Activated naive CD4-positive, alpha-beta T cell treated with anti-CD3 and anti-CD28 coated beads, Interleukin-2, amount 50 U/mL, for 24 hours (primary cell): ENCODE data around the gene ST8SIA1.
A peak's percentile ranks its signal among the peaks of the same experiment; 100 is the strongest.

Experiments used
- H3K27ac Mint-ChIP-seq: one replicate; pipeline ENCODE4 v1.8.0; 2021; ENCODE audit warnings: mild to moderate bottlenecking, mixed read lengths
- H3K27me3 Mint-ChIP-seq: one replicate; pipeline ENCODE4 v1.8.0; 2021; ENCODE audit warnings: mixed read lengths
- H3K36me3 Mint-ChIP-seq: one replicate; pipeline ENCODE4 v1.8.0; 2021; ENCODE audit warnings: mixed read lengths
- H3K4me1 Mint-ChIP-seq: one replicate; pipeline ENCODE4 v1.8.0; 2021; ENCODE audit warnings: mixed read lengths
- H3K4me3 Mint-ChIP-seq: one replicate; pipeline ENCODE4 v1.8.0; 2021; ENCODE audit warnings: mild to moderate bottlenecking, mixed read lengths
- H3K9me3 Mint-ChIP-seq: one replicate; pipeline ENCODE4 v1.8.0; 2021; ENCODE audit warnings: mixed read lengths

ST8SIA1 gene

DNA sequence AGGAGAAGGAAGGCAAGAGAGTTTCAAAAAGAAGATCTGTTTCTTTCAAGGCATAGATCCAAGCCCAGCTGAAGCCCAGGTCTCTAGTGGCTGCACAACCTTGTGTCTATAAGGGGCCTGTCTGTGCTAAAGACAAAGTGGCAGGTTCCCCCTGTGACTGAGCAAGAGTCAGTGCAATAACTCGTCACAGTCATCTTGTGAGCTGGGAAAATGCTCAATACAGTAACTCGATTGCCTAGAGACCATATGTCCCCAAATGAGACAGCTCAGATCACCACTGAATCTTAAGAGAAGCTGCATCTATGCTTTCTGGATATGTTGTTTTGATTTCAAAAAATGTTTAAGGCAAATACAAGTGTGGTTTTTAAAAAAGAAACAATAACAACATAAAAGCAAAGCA is 24.2 kb downstream of the ST8SIA1 start:
- Mint-ChIP-seq H3K9me3 (no peaks in the 10 kb centered on the region), H3K4me1 (no peaks in the 10 kb centered on the region)

DNA sequence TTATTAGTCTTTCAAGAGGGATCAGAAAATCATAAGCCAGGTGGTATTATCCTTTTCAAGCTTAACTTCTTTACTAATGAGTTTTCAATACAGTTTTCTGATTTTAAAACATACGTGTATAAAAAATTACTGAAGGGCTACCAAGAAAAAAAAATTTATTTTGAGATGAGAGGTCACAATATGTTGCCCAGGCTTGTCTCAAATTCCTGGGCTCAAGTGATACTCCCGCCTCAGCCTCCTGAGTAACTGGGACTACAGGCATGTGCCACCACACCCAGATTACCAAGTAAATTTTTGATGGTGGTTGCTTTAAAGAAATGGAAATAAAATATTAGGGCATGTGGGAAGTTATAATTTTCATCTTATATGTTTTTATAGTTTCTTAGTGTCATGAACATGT is 26.7 kb downstream of the ST8SIA1 start:
- H3K36me3 Mint-ChIP-seq: peaks cover 1% of the 10 kb centered on the region
- H3K27me3 Mint-ChIP-seq: no peaks in the 10 kb centered on the region
- H3K27ac Mint-ChIP-seq: no peak overlapping the region
- no peaks in the 10 kb centered on the region for H3K9me3 Mint-ChIP-seq
- no peaks in the 10 kb centered on the region for H3K4me1 Mint-ChIP-seq
- H3K4me3 Mint-ChIP-seq: no peak overlapping the region

More for the DNA sequence above, 24.2 kb downstream of the ST8SIA1 start:
- H3K4me3 Mint-ChIP-seq: no peak overlapping the region
- no peak overlapping the region for H3K27ac Mint-ChIP-seq
- H3K36me3 Mint-ChIP-seq: peaks cover 1% of the 10 kb centered on the region
- peaks cover 1% of the 10 kb centered on the region for H3K27me3 Mint-ChIP-seq

- Mint-ChIP-seq H3K4me1 (no peaks in the 10 kb centered on the region), H3K9me3 (peaks cover 5% of the 10 kb centered on the region), H3K27me3 (no peaks in the 10 kb centered on the region), H3K4me3 (no peak overlapping the region), H3K27ac (no peak overlapping the region), H3K36me3 (peaks cover 3% of the 10 kb centered on the region)
Observed at GRCh38 chr12:22306311-22306710, 28.2 kb downstream of the ST8SIA1 start.

GRCh38 chr12:22304341-22304740 is 30.2 kb downstream of the ST8SIA1 start:
- H3K4me1 Mint-ChIP-seq: no peaks in the 10 kb centered on the region
- no peak overlapping the region for H3K27ac Mint-ChIP-seq
- no peaks in the 10 kb centered on the region for H3K27me3 Mint-ChIP-seq
- peaks cover 5% of the 10 kb centered on the region for H3K9me3 Mint-ChIP-seq
- H3K36me3 Mint-ChIP-seq: peaks cover 3% of the 10 kb centered on the region
- no peak overlapping the region for H3K4me3 Mint-ChIP-seq

- H3K27me3 Mint-ChIP-seq: no peaks in the 10 kb centered on the region
- no peak overlapping the region for H3K27ac Mint-ChIP-seq
- H3K36me3 Mint-ChIP-seq: peaks cover 5% of the 10 kb centered on the region
- no peak overlapping the region for H3K4me3 Mint-ChIP-seq
- no peaks in the 10 kb centered on the region for H3K4me1 Mint-ChIP-seq
- peaks cover 5% of the 10 kb centered on the region for H3K9me3 Mint-ChIP-seq
Observed at GRCh38 chr12:22299294-22299912, 35.1 kb downstream of the ST8SIA1 start.

- Mint-ChIP-seq H3K4me1 (peaks cover 23% of the 10 kb centered on the region), H3K4me3 (no peak overlapping the region), H3K9me3 (no peaks in the 10 kb centered on the region), H3K27me3 (no peaks in the 10 kb centered on the region), H3K36me3 (no peaks in the 10 kb centered on the region), H3K27ac (no peak overlapping the region)
Observed at GRCh38 chr12:22289250-22289649, 45.3 kb downstream of the ST8SIA1 start.

GRCh38 chr12:22287776-22288621 is 46.5 kb downstream of the ST8SIA1 start:
- no peak overlapping the region for H3K27ac Mint-ChIP-seq

DNA sequence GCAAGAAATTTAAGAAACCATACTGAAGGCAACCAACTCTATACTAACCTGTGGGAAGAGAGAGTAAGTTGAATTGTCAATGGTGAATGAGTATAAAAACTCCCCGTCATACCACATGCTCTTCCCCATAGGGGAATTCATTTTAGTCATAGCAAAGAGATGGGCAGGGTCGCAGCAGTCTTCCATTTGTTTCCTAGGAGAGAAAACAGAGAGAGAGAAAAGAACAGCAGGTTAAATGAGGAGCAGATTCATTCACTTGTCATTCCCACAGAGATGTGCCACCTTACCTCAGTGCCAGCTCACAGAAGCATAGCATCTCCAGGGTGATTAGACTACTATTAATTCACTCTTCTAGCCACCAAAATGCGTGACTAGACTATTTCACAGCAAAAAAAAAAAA is 47.4 kb downstream of the ST8SIA1 start:
- no peak overlapping the region for H3K27ac Mint-ChIP-seq

More at GRCh38 chr12:22287776-22288621, 46.5 kb downstream of the ST8SIA1 start:
- Mint-ChIP-seq H3K36me3 (no peaks in the 10 kb centered on the region), H3K4me1 (peaks cover 23% of the 10 kb centered on the region), H3K4me3 (peak overlapping the region; percentile 39), H3K27me3 (no peaks in the 10 kb centered on the region), H3K9me3 (no peaks in the 10 kb centered on the region)

DNA sequence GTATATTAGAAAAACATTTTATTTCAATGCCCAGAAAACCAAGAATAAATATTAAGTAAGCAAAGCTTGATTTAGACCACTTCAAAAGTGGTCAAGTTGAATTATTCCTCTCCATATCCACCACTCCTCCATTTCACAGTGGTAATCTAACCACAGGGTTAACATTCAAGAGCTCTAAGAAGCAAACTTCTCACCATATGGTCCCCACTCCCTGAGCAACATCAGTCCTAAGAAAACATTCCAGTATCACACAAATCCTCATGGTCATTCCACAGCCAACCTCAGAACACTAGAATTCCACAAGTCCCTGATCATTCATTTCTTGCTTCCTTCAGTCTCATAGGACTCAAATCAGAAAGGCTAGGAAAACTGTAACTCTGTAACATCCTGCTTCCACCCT is 47.9 kb downstream of the ST8SIA1 start:
- no peaks in the 10 kb centered on the region for H3K9me3 Mint-ChIP-seq
- no peaks in the 10 kb centered on the region for H3K27me3 Mint-ChIP-seq
- H3K27ac Mint-ChIP-seq: peak overlapping the region; percentile 6
- H3K4me3 Mint-ChIP-seq: no peak overlapping the region
- peaks cover 23% of the 10 kb centered on the region for H3K4me1 Mint-ChIP-seq
- no peaks in the 10 kb centered on the region for H3K36me3 Mint-ChIP-seq

More for the DNA sequence above, 47.4 kb downstream of the ST8SIA1 start:
- Mint-ChIP-seq H3K4me3 (no peak overlapping the region), H3K4me1 (peaks cover 23% of the 10 kb centered on the region), H3K36me3 (no peaks in the 10 kb centered on the region), H3K27me3 (no peaks in the 10 kb centered on the region), H3K9me3 (no peaks in the 10 kb centered on the region)

GRCh38 chr12:22285846-22286245 is 48.7 kb downstream of the ST8SIA1 start:
- H3K9me3 Mint-ChIP-seq: no peaks in the 10 kb centered on the region
- peaks cover 23% of the 10 kb centered on the region for H3K4me1 Mint-ChIP-seq
- no peak overlapping the region for H3K27ac Mint-ChIP-seq
- no peak overlapping the region for H3K4me3 Mint-ChIP-seq
- H3K36me3 Mint-ChIP-seq: no peaks in the 10 kb centered on the region
- H3K27me3 Mint-ChIP-seq: no peaks in the 10 kb centered on the region

GRCh38 chr12:22284871-22285270 is 49.6 kb downstream of the ST8SIA1 start:
- Mint-ChIP-seq H3K4me3 (no peak overlapping the region), H3K27ac (no peak overlapping the region), H3K36me3 (no peaks in the 10 kb centered on the region), H3K4me1 (peaks cover 23% of the 10 kb centered on the region), H3K9me3 (no peaks in the 10 kb centered on the region), H3K27me3 (no peaks in the 10 kb centered on the region)

DNA sequence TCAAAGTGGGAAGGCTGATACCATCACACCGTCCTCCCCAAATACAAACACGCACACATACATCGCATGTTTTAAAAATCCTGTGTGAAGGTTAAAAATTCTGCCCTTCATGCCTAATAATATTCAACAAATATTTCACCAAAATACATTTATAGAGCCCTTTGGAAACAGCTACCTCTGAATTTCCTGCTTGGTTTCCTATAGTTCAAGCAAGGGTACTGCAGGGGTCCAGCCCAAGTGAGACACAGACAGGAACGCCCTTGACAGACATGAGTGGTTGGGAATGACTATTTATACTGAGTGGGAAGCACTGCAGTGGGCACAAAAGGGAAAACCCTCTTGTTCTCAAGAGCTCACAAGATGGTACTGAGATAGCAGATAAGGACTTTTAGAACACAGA is 51.0 kb downstream of the ST8SIA1 start:
- no peak overlapping the region for H3K4me3 Mint-ChIP-seq
- no peaks in the 10 kb centered on the region for H3K36me3 Mint-ChIP-seq
- H3K9me3 Mint-ChIP-seq: no peaks in the 10 kb centered on the region
- peaks cover 19% of the 10 kb centered on the region for H3K4me1 Mint-ChIP-seq
- no peak overlapping the region for H3K27ac Mint-ChIP-seq
- no peaks in the 10 kb centered on the region for H3K27me3 Mint-ChIP-seq

GRCh38 chr12:22283006-22283506 is 51.5 kb downstream of the ST8SIA1 start:
- Mint-ChIP-seq H3K9me3 (no peaks in the 10 kb centered on the region), H3K36me3 (no peaks in the 10 kb centered on the region), H3K27me3 (no peaks in the 10 kb centered on the region), H3K27ac (no peak overlapping the region), H3K4me3 (no peak overlapping the region), H3K4me1 (peaks cover 14% of the 10 kb centered on the region)

DNA sequence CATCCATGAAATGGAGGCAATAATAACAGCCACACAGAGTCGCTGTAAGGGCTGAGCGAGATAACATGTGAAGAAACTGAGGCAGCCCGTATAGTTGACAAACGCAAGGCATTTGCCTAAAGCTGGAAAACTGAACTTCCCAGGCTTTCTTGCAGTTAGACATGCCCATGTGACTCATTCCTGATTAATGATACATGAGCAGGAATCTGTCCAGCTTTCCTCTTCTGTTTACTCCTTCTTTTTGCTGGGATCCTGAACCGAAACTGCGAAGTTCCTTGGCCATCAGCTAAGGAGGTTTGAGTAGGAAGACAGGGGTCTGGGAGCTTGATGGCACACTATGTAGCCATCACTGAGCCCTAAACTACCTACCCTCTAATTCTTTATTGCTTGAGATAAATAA is 52.2 kb downstream of the ST8SIA1 start:
- H3K9me3 Mint-ChIP-seq: no peaks in the 10 kb centered on the region
- H3K36me3 Mint-ChIP-seq: no peaks in the 10 kb centered on the region
- no peak overlapping the region for H3K27ac Mint-ChIP-seq
- H3K4me1 Mint-ChIP-seq: peaks cover 7% of the 10 kb centered on the region
- no peak overlapping the region for H3K4me3 Mint-ChIP-seq
- H3K27me3 Mint-ChIP-seq: no peaks in the 10 kb centered on the region

GRCh38 chr12:22276867-22277266 is 57.6 kb downstream of the ST8SIA1 start:
- H3K36me3 Mint-ChIP-seq: no peaks in the 10 kb centered on the region
- H3K27me3 Mint-ChIP-seq: peaks cover 1% of the 10 kb centered on the region
- no peaks in the 10 kb centered on the region for H3K9me3 Mint-ChIP-seq
- no peak overlapping the region for H3K27ac Mint-ChIP-seq
- H3K4me1 Mint-ChIP-seq: no peaks in the 10 kb centered on the region
- no peak overlapping the region for H3K4me3 Mint-ChIP-seq

DNA sequence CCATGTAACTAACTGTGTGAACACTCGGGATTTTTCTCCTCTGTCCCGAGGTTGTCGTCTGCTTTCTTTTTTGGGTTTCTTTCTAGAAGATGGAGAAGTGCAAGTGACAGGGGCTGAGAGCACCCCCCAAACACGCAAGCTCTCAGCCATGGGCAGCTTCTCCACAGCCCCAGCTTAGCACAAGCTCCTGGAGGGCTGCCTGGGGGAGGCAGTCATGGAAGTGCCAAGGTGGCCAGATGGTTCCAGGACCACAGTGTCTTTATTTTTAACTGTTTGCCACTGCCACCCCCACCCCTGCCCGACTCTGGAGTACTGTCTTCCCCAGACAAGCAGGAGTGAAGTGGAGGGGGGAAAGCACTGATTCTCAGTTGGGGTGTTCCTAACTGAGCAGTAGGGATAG is 58.2 kb downstream of the ST8SIA1 start:
- no peaks in the 10 kb centered on the region for H3K36me3 Mint-ChIP-seq
- no peaks in the 10 kb centered on the region for H3K9me3 Mint-ChIP-seq
- peaks cover 1% of the 10 kb centered on the region for H3K27me3 Mint-ChIP-seq

More for the DNA sequence above, 58.2 kb downstream of the ST8SIA1 start:
- H3K4me1 Mint-ChIP-seq: no peaks in the 10 kb centered on the region
- H3K27ac Mint-ChIP-seq: no peak overlapping the region
- H3K4me3 Mint-ChIP-seq: no peak overlapping the region
